Gastroesophageal sphincter (tissue), 4 donors: ENCODE results near the gene PTCD3. TPM values are rescaled to one million over a fixed set of nuclear protein-coding genes. Genes with fewer than 3 reads are reported as not detected.

Experiments used
- ATAC-seq: fragments of 150-250 bp; one replicate; pipeline ENCODE4 v1.9.1; 2016; ENCODE audit warnings: mild to moderate bottlenecking, moderate library complexity
- H3K27ac ChIP-seq, 4 donors: fragments of 200-600 bp; sonication (generic) in 3 of 4; 1 replicate in 3 of 4; 2 replicates in 1 of 4; pipeline ENCODE4 v1.5.1; 2016 to 2019
- H3K27me3 ChIP-seq: fragments of 200-600 bp; sonication (generic); one replicate; pipeline ENCODE4 v1.5.1; 2019
- H3K36me3 ChIP-seq, 2 donors: fragments of 200-600 bp; sonication (generic); one replicate each; pipeline ENCODE4 v1.5.1; 2019; ENCODE audit warnings: control low read depth in 1 of 2
- H3K4me1 ChIP-seq, 3 donors: fragments of 200-600 bp; sonication (generic); 1 replicate in 2 of 3; 2 replicates in 1 of 3; pipeline ENCODE4 v1.5.1; 2016 to 2019; ENCODE audit warnings: control low read depth in 2 of 3
- H3K4me3 ChIP-seq, 2 donors: fragments of 200-600 bp; sonication (generic); one replicate each; pipeline ENCODE4 v1.5.1; 2019; ENCODE audit warnings: mild to moderate bottlenecking in 1 of 2, moderate library complexity in 1 of 2
- H3K9me3 ChIP-seq, 3 donors: fragments of 200-600 bp; sonication (generic); one replicate each; pipeline ENCODE4 v1.5.1; 2017 to 2019; ENCODE audit warnings: control low read depth in 2 of 3
- CTCF ChIP-seq, 4 experiments: fragments of 200-600 bp in 2 of 4; fragments of 450-650 bp in 2 of 4; sonication (generic) in 1 of 4; IDR thresholded peaks; one replicate each; pipeline ENCODE4 v1.5.1; 2017 to 2019; ENCODE audit warnings: antibody characterized with exemption in 4 of 4, mild to moderate bottlenecking in 2 of 4, moderate library complexity in 2 of 4
- EP300 ChIP-seq: sonication (generic); formaldehyde crosslinking; IDR thresholded peaks from one replicate; pipeline ENCODE4 v1.6.1; 2017; ENCODE audit warnings: antibody characterized with exemption, mild to moderate bottlenecking
- POLR2A ChIP-seq, 2 donors: fragments of 450-650 bp; IDR thresholded peaks; one replicate each; pipeline ENCODE4 v1.6.1; 2017; ENCODE audit warnings: antibody characterized with exemption in 2 of 2, mild to moderate bottlenecking in 2 of 2, moderate library complexity in 1 of 2
- POLR2AphosphoS5 ChIP-seq: sonication (generic); formaldehyde crosslinking; IDR thresholded peaks from one replicate; pipeline ENCODE4 v1.6.1; 2017; ENCODE audit warnings: antibody characterized with exemption
- WGBS, 2 donors: methylation state at CpG; one replicate each; pipeline ENCODE4 v1.1.5; 2018; ENCODE audit warnings: low coverage in 1 of 2; 5-methylcytosine and 5-hydroxymethylcytosine counted together
- total RNA-seq, 4 donors: library from RNA; depleted of rRNA; stranded (reverse); fragments of >200 nt; gene quantifications; one replicate each; pipeline ENCODE4 v1.1.0, GENCODE V29; 2016

The PTCD3 gene
- total RNA-seq, 4 donors from 2014 or later = 34.7 to 85.1 (median 58.5) TPM

DNA sequence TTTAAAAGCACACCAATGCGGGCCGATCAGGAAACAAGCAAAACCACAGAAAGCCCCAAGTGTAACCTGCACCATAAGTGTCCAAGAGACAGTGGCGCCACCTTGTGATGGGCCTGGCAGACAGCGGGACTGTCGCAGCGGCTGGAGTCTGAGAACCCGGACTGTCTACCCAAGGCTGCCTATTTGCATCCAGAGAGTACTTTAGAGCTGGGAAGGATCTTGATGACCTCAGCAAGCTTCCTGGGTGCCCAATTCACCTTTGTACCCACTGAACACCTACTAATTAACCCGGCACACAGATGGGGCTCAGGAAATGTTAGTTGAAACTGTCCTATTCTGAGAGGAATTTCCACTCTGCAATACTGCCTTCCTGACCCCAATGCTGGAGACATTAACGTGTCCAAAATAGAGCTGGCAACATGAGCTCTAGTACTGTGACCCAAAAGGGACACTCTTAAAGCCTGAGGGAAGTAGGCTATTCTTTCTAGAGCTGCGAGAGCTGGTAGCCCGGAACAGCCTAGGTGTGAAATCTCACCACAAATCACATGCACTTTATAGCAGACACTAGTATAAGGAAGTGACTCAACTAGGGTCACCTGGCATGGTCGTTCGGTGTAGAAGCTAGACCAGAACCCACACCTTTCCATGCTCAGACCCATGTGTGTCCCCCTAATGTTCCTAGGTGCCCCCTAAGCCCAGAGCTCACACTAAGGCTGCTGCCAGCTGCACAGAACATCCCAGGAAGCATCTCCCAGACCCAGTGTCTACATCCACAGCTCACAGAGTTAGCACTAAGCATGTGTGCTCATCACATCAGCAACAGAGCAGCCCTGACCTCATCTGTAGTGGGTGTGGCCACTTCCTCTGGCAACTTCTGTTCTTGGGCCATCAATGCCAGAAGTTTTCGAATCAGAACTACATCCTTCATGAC, 25.8 kb upstream of the PTCD3 start:
- WGBS, 2 donors = 56 to 60% methylated on average over 5 of the region's 14 CpGs
- Histone ChIP-seq H3K9me3 (no peaks in the 10 kb centered on the region), H3K4me1 (peaks cover 0 to 28% (median 0%) of the 10 kb centered on the region in 3 donors), H3K27ac (no peak overlapping the region), H3K4me3 (no peak overlapping the region), H3K27me3 (no peaks in the 10 kb centered on the region), H3K36me3 (peaks cover 0 to 65% of the 10 kb centered on the region in 2 donors)
- ATAC-seq = peak; percentile 82
- TF ChIP-seq CTCF (IDR thresholded peaks at IDR 0.05) (peak; percentile 65 to 84 (median 78)), EP300 (no peak)

DNA sequence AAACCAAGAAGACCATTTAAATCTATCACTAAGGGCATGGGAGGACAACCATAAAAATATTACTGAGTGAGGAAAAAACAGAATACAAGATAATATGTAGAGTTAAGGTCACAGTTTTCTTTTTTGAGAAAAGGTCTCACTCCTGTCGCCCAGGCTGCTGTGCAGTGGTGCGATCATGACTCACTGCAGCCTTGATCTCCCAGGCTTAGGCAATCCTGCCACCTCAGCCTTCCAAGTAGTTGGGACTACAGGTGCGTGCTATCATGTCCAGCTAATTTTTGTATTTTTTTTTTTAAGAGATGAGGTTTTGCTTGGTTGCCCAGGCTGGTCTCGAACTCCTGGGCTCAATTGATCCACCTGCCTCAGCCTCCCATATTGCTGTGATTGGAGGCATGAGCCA, 24.3 kb upstream of the PTCD3 start:
- ATAC-seq = no peak

DNA sequence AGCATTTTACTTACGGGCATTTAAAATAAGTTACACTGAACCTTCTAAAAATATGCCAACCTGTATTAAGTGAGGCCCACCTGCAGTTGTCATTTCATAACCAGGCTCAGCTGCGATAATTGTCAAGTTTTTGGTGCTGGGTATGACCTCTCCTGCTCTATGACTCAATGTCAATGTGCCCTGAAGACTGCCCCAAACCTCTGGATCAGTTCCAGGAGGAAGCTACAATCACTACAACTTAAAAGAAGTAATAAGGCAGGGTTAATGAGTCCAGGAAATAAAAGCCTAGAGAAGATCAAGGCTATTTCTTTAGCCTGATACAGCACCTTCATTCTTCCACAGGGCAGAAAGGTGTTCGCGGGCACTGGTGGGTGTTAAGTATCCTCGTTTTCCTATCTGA, 23.3 kb upstream of the PTCD3 start:
- TF ChIP-seq POLR2AphosphoS5 = no peak
- Histone ChIP-seq H3K4me3 (no peak overlapping the region), H3K4me1 (peaks cover 0 to 19% (median 0%) of the 10 kb centered on the region in 3 donors), H3K27me3 (no peaks in the 10 kb centered on the region), H3K27ac (no peak overlapping the region), H3K9me3 (no peaks in the 10 kb centered on the region), H3K36me3 (peaks cover 2 to 77% of the 10 kb centered on the region in 2 donors)
- WGBS, 2 donors = 82 to 94% methylated on average over 4 to 5 of the region's 5 CpGs
- no peak for ATAC-seq

More for the DNA sequence above, 24.3 kb upstream of the PTCD3 start:
- peaks cover 0 to 19% (median 0%) of the 10 kb centered on the region in 3 donors for H3K4me1 ChIP-seq
- H3K4me3 ChIP-seq = no peak overlapping the region
- H3K27me3 ChIP-seq = no peaks in the 10 kb centered on the region
- H3K9me3 ChIP-seq = no peaks in the 10 kb centered on the region
- WGBS, 2 donors = 85 to 91% methylated on average over 3 to 4 of the region's 4 CpGs
- peaks cover 2 to 77% of the 10 kb centered on the region in 2 donors for H3K36me3 ChIP-seq
- H3K27ac ChIP-seq = no peak overlapping the region
- no peak for TF ChIP-seq CTCF (IDR thresholded peaks at IDR 0.05)
- no peak for TF ChIP-seq POLR2AphosphoS5
- TF ChIP-seq EP300 = no peak
- no peak for TF ChIP-seq POLR2A (IDR thresholded peaks at IDR 0.05)

- no peak overlapping the region for H3K4me3 ChIP-seq
- 70 to 100% methylated on average over 1 to 11 of the region's 14 CpGs for WGBS, 2 donors
- no peaks in the 10 kb centered on the region for H3K27me3 ChIP-seq
- no peak overlapping the region for H3K27ac ChIP-seq
- no peaks in the 10 kb centered on the region for H3K4me1 ChIP-seq
- TF ChIP-seq EP300 (no peak), POLR2AphosphoS5 (no peak), POLR2A (IDR thresholded peaks at IDR 0.05) (no peak), CTCF (IDR thresholded peaks at IDR 0.05) (peak in 1 of 4 experiments; percentile 9)
- no peak for ATAC-seq
- peaks cover 6 to 81% of the 10 kb centered on the region in 2 donors for H3K36me3 ChIP-seq
- H3K9me3 ChIP-seq = no peaks in the 10 kb centered on the region
Measured at GRCh38 chr2:86087936-86088850, 17.8 kb upstream of the PTCD3 start.

- ATAC-seq = no peak
- Histone ChIP-seq H3K4me3 (no peak overlapping the region), H3K27ac (no peak overlapping the region), H3K36me3 (peaks cover 3 to 95% of the 10 kb centered on the region in 2 donors), H3K9me3 (no peaks in the 10 kb centered on the region), H3K27me3 (no peaks in the 10 kb centered on the region), H3K4me1 (no peaks in the 10 kb centered on the region)
- TF ChIP-seq CTCF (IDR thresholded peaks at IDR 0.05) (no peak), POLR2A (IDR thresholded peaks at IDR 0.05) (no peak), POLR2AphosphoS5 (no peak), EP300 (no peak)
- 30 to 45% methylated on average over 1 of the region's 1 CpG for whole genome bisulfite sequencing, 2 donors
Measured at GRCh38 chr2:86094229-86094628, 11.8 kb upstream of the PTCD3 start.
